Small intestine (tissue), 7 donors: ENCODE results near the gene ZNF32. TPM values are rescaled to one million over a fixed set of nuclear protein-coding genes. Genes with fewer than 3 reads are reported as not detected.

Experiments
- DNase-seq, 2 donors: peaks; one replicate each; pipeline versions ENCODE4 v3.0.0 to v3.0.0-alpha.2; 2013
- FAIRE-seq: peaks from 2 replicates; lab custom pipeline; 2012; peaks lifted over from hg19 to GRCh38; lab: Jason Lieb, UNC
- H3K27ac ChIP-seq, 3 donors: one replicate each; pipeline ENCODE4 v1.5.1; 2013; ENCODE audit warnings: low read length in 2 of 3, mild to moderate bottlenecking in 2 of 3, control low read depth in 1 of 3, inconsistent platforms in 1 of 3, low read depth in 1 of 3, moderate library complexity in 1 of 3
- H3K27me3 ChIP-seq, 3 donors: one replicate each; pipeline ENCODE4 v1.6.1; 2013; ENCODE audit warnings: low read length in 3 of 3, inconsistent platforms in 1 of 3; ENCODE audit not compliant: control insufficient read depth in 3 of 3, insufficient read depth in 3 of 3
- H3K36me3 ChIP-seq, 3 donors: one replicate each; pipeline ENCODE4 v1.6.1; 2013; ENCODE audit warnings: low read length in 3 of 3, inconsistent platforms in 1 of 3, low read depth in 1 of 3, mild to moderate bottlenecking in 1 of 3, moderate library complexity in 1 of 3; ENCODE audit not compliant: control insufficient read depth in 3 of 3, insufficient read depth in 2 of 3
- H3K4me1 ChIP-seq, 3 donors: one replicate each; pipeline ENCODE4 v1.6.1; 2013; ENCODE audit warnings: low read length in 2 of 3, inconsistent platforms in 1 of 3, low read depth in 1 of 3, mild to moderate bottlenecking in 1 of 3, moderate library complexity in 1 of 3; ENCODE audit not compliant: control insufficient read depth in 3 of 3, insufficient read depth in 2 of 3
- H3K4me3 ChIP-seq, 3 donors: one replicate each; pipeline ENCODE4 v1.5.1; 2013; ENCODE audit warnings: low read length in 3 of 3, control low read depth in 1 of 3, inconsistent platforms in 1 of 3, low read depth in 1 of 3, mild to moderate bottlenecking in 1 of 3, moderate library complexity in 1 of 3
- H3K9me3 ChIP-seq, 2 donors: one replicate each; pipeline ENCODE4 v1.6.1; 2013; ENCODE audit warnings: low read depth in 1 of 2, low read length in 1 of 2; ENCODE audit not compliant: control insufficient read depth in 2 of 2, insufficient read depth in 1 of 2
- WGBS, 3 donors: extraction: QIAGEN DNeasy Blood & Tissue Kit; methylation state at CpG; one replicate each; pipeline ENCODE4 v1.1.7; 2013; 5-methylcytosine and 5-hydroxymethylcytosine counted together
- polyA plus RNA-seq, 4 donors: library from polyadenylated mRNA; stranded (reverse) in 3 of 4; unstranded in 1 of 4; fragments of 200-250 nt in 3 of 4; fragments of 120-200 nt in 1 of 4; gene quantifications; one replicate each; pipeline versions ENCODE4 v1.2.1 to v1.2.3, GENCODE V29; 2013
- donor health status: healthy with polysubstance abuse.
- donor health status: control.
- donor health status: control.
- donor health status: Bipolar disorder and iron deficiency.
- donor health status: healthy.

The ZNF32 gene
- polyA plus RNA-seq, 4 donors = 23.5 to 31.1 (median 29.0) TPM

- WGBS, 3 donors = 5 to 15% (median 6%) methylated on average over 30 to 35 of the region's 35 CpGs
- no peak overlapping the region for H3K27ac ChIP-seq
- H3K36me3 ChIP-seq = no peaks in the 10 kb centered on the region
- H3K9me3 ChIP-seq = no peaks in the 10 kb centered on the region
- H3K27me3 ChIP-seq = peaks cover 0 to 30% (median 4%) of the 10 kb centered on the region in 3 donors
- no peaks in the 10 kb centered on the region for H3K4me1 ChIP-seq
- DNase-seq = peak in 1 of 2 donors; percentile 47
- no peak for FAIRE-seq
- H3K4me3 ChIP-seq = peak overlapping the region in 1 of 3 donors; percentile 19
Observed at GRCh38 chr10:43667317-43667731, 18.6 kb upstream of the ZNF32 start.

- Histone ChIP-seq H3K27ac (no peak overlapping the region), H3K4me3 (no peak overlapping the region), H3K4me1 (no peaks in the 10 kb centered on the region), H3K9me3 (no peaks in the 10 kb centered on the region), H3K27me3 (peaks cover 0 to 30% (median 4%) of the 10 kb centered on the region in 3 donors), H3K36me3 (no peaks in the 10 kb centered on the region)
- FAIRE-seq (no peak), DNase-seq (no peak)
- WGBS, 3 donors = 67 to 69% (median 69%) methylated on average over 8 to 9 of the region's 9 CpGs
Observed at GRCh38 chr10:43666552-43666951, 17.9 kb upstream of the ZNF32 start.

DNA sequence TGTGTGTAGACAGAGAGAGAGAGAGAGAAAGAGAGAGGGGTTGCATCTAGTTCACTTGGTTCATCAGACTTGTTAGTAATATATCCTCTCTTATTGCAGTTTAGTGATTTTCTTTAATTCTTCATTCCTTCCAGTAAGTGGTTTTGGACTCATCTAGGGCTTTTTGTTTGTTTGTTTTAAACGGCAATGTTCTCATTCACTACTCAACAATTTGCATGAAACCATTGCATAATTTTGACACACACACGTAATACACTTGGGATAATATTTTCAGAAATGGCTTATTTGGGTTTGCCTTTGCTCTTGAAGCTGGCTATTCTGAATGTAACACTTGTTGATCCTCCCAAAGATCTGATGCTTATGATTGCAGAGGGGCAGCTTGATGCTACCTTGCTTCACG, 16.4 kb upstream of the ZNF32 start:
- FAIRE-seq (no peak), DNase-seq (no peak)
- WGBS, 3 donors = 41 to 55% (median 47%) methylated on average over 3 of the region's 3 CpGs
- H3K27me3 ChIP-seq = peaks cover 0 to 22% (median 4%) of the 10 kb centered on the region in 3 donors
- H3K27ac ChIP-seq = no peak overlapping the region
- H3K36me3 ChIP-seq = no peaks in the 10 kb centered on the region
- no peaks in the 10 kb centered on the region for H3K4me1 ChIP-seq
- H3K9me3 ChIP-seq = no peaks in the 10 kb centered on the region
- H3K4me3 ChIP-seq = no peak overlapping the region

DNA sequence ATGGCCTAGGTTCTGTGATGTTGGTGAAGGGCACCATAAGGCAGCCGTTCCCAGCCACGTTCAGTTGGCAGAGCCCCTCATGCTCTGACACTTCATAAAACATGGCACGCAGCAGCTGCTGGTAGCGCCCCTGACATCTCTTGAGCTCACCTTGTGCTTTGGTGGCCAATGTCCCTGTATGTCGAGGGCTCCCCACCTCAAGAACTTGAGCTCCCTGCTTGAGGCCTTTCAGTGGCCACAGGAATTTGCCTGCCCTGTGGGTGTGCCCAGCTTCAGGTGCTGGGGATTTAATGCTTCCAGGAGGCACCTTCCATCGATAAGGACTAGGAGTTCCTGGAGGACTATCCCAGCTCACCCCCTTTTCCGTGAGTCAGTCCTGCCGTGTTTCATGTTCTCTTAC, 9.5 kb upstream of the ZNF32 start:
- Histone ChIP-seq H3K4me1 (no peaks in the 10 kb centered on the region), H3K9me3 (no peaks in the 10 kb centered on the region), H3K27ac (no peak overlapping the region), H3K4me3 (no peak overlapping the region), H3K36me3 (no peaks in the 10 kb centered on the region), H3K27me3 (no peaks in the 10 kb centered on the region)
- 77 to 83% (median 78%) methylated on average over 8 of the region's 8 CpGs for WGBS, 3 donors
- FAIRE-seq (no peak), DNase-seq (no peak)

GRCh38 chr10:43655311-43655710, 6.6 kb upstream of the ZNF32 start:
- Histone ChIP-seq H3K27me3 (no peaks in the 10 kb centered on the region), H3K27ac (no peak overlapping the region), H3K36me3 (no peaks in the 10 kb centered on the region), H3K9me3 (no peaks in the 10 kb centered on the region), H3K4me3 (no peak overlapping the region), H3K4me1 (no peaks in the 10 kb centered on the region)
- no peak for DNase-seq
- FAIRE-seq = no peak
- WGBS, 3 donors = 38 to 72% (median 43%) methylated on average over 8 of the region's 8 CpGs

DNA sequence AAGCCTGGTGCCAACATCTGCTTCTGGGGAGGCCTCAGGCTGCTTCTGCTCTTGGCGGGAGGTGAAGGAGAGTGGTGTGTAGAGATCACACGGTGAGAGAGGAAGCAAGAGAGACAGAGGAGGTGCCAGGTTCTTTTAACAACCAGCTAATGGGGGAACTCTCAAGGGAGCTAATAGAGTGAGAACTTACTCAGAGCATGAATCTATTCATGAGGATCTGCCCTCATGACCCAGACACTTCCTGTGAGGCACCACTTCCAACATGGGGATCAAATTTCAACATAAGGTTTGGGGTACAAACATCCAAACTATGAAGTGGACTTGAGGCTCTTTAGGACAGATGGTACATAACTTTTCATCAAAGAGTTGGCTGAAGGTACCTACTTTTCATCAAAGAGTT, 5.1 kb upstream of the ZNF32 start:
- Histone ChIP-seq H3K27ac (no peak overlapping the region), H3K9me3 (no peaks in the 10 kb centered on the region), H3K27me3 (no peaks in the 10 kb centered on the region), H3K4me3 (no peak overlapping the region), H3K36me3 (no peaks in the 10 kb centered on the region), H3K4me1 (no peaks in the 10 kb centered on the region)
- FAIRE-seq = no peak
- no peak for DNase-seq
- WGBS, 3 donors = 58 to 78% (median 74%) methylated on average over 2 of the region's 2 CpGs

- H3K4me1 ChIP-seq = no peaks in the 10 kb centered on the region
- H3K9me3 ChIP-seq = peaks cover 0 to 33% of the 10 kb centered on the region in 2 donors
- H3K36me3 ChIP-seq = peaks cover 5 to 6% (median 6%) of the 10 kb centered on the region in 3 donors
- WGBS, 3 donors = 11 to 26% (median 23%) methylated on average over 14 of the region's 14 CpGs
- no peak for FAIRE-seq
- H3K27me3 ChIP-seq = no peaks in the 10 kb centered on the region
- H3K27ac ChIP-seq = peak overlapping the region in 1 of 3 donors; percentile 80
- no peak for DNase-seq
- H3K4me3 ChIP-seq = peak overlapping the region in 2 of 3 donors; percentile 56 to 64
Observed at GRCh38 chr10:43649185-43649523, 473 bp upstream of the ZNF32 start.

- H3K4me3 ChIP-seq = peak overlapping the region; percentile 56 to 82 (median 64)
- no peak for DNase-seq
- no peak for FAIRE-seq
- H3K9me3 ChIP-seq = peaks cover 3 to 38% of the 10 kb centered on the region in 2 donors
- WGBS, 3 donors = 34 to 47% (median 46%) methylated on average over 9 of the region's 9 CpGs
- H3K27me3 ChIP-seq = no peaks in the 10 kb centered on the region
- peaks cover 9 to 10% (median 10%) of the 10 kb centered on the region in 3 donors for H3K36me3 ChIP-seq
- H3K27ac ChIP-seq = peak overlapping the region in 1 of 3 donors; percentile 80
- no peaks in the 10 kb centered on the region for H3K4me1 ChIP-seq
Observed at GRCh38 chr10:43648095-43648397, 635 bp downstream of the ZNF32 start.

DNA sequence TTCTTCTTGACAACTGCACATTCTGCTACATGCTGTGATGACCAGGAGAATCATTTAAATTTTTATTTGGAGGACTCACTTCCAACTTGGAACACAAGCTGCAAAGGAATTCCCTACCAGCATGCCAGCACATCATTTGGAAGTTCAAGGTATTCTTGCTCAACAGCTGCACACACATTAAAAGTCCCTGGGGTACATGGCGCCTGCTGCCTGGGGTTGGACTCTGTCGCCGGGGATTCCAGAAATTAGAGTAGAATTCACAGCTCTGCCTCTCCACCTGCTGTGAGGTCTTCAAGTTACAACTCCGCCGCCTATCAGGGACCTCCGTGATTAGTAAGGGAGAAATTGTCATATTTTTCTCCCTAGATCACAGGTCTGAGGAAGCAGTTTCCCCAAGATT, 1.1 kb downstream of the ZNF32 start:
- H3K36me3 ChIP-seq = peaks cover 9 to 10% (median 10%) of the 10 kb centered on the region in 3 donors
- FAIRE-seq = no peak
- H3K9me3 ChIP-seq = peaks cover 3 to 40% of the 10 kb centered on the region in 2 donors
- no peaks in the 10 kb centered on the region for H3K4me1 ChIP-seq
- no peak overlapping the region for H3K4me3 ChIP-seq
- DNase-seq = no peak
- whole genome bisulfite sequencing, 3 donors = 96 to 99% (median 97%) methylated on average over 6 of the region's 6 CpGs
- H3K27ac ChIP-seq = no peak overlapping the region
- no peaks in the 10 kb centered on the region for H3K27me3 ChIP-seq
